Measurements from ENCODE around the gene PRRT1B. TPM values are rescaled to one million over a fixed set of nuclear protein-coding genes. Genes with fewer than 3 reads are reported as not detected.

PRRT1B gene
- total RNA-seq (2022; extraction: Qiagen RNA extraction), result 0.26 to 0.44 TPM (median 0.30 TPM) in 5 replicates

DNA sequence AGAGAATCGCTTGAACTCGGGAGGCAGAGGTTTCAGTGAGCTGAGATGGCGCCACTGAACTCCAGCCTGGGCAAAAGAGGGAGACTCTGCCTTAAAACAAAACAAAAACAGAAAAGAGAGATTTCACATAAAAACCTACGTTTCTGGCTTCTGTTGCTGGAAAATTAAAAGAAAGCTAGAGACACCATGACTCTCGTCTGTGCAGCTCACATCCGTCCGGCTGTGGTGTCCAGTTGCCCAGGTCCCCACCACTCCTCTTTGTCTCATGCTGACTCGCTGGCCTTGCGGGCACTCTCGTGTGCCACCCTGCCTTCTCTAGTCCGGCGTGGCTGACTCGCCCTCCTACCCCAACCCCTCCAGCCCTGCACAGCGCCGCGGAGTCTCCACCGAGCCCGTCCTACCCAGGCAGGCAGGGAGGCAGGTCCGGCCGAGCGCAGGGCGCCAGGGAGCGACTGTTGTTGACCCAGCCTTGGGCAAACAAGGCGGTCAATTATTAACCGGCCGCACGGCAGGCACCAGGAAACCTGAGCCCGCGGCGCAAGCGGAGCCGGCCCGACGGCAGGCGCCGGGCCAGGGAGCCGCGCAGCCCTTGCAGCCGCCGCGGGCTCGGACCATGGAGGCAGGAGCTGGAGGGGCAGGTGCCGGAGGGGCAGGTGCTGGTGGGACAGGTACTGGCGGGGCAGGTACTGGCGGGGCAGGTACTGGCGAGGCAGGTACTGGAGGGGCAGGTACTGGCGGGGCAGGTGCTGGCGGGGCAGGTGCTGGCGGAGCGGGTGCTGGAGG, at the start of gene PRRT1B:
PRRT1B (plus strand) TSS at position 521 of the 783 bp plus-strand sequence; CDS start at position 614, 93 bp downstream.

DNA sequence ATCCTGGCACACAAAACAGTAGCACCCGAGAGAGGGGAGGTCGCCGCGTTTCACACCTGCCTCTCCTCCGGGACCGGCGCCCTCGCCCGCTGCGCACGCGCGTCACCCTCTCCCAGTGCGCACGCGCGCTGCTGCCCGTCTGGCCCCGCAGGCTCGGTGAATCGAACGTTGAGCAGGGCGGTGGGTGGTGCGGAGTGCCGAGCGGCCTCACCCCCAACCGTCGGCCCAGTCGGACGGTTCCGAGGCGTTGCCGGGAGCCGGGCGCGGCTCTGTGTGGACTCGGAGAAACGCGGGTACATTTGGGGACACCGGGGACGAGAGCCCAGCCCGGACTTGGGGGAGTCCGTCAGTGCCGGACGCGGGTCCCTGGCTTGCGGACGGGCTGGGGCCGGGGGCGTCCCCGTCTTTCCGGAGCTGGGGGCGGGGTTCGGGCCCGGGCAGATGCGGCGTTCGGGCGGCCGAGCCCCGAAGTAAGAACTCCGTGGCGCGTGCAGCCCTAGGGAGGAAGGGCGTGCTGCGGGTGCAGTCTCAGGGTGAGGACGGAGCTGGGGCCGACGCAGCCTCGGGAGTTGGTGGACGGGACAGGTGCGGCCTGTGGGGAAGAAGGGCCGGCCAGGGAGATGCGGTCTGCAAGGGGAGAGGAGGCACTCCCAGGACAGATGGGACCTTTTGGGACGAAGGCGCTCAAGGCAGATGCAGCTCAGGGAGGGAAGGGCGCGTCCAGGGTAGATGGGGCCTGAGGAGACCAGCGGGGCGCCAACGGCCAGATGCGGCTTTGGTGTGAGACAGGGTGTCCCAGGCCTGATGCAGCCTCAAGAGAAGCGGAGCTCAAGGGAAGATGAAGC, 42.3 kb upstream of the PRRT1B start, which contains the start of gene POMT1:
POMT1 (plus strand) TSS at position 138 of the 845 bp plus-strand sequence. CDS start 1,301 bp downstream, outside the sequence.

DNA sequence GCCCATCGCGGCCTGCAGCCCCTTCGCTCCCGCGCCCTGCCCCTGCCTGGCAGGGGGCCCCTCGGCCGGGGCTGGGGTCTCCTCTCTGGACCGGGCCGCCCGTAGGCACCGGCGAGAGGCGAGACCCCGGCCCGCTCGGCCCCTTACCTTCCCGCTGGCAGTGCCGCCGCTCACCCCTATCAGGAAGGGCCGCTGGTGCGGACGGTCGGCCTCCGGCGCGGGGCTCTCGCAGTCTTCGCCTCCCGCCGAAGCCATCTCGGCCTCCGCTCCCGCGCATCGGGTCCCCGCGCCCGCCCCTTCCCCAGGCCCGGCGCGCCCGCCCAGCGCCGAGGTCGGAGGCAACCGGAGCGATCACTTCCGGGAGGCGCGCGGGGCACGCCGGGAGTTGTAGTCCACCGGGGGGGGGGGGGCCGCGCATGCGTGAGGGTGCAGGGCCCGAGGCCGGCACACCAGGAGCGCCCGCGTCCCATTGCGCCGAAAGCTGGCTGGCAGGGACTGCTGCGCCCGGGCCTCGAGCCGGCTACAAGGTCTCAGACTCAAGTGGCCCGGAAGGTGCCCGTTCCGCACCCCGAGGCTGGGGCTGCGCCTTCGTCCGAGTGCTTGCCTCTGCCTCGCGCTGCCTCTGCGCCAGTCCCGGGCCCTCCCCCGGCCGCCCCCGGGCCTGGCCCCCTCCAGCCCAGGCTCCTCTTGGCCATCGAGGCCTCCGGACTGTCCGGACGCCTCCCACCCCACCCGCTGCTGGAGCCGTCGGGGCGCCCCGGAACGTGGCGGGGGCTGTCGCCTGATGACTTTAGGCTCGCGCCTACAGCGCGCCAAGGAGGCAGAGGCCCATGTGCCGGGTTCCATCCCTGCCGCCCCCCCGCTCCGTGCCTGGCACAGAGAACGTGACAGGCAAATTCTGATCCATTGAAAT, 14.1 kb upstream of the PRRT1B start, which contains the start of gene UCK1:
UCK1 (minus strand) TSS at position 344 of the 913 bp plus-strand sequence; CDS start at position 255, 89 bp downstream.

Other genes with a start within 250 kb of the PRRT1B start
- 55.4 to 68.8 TPM (median 63.0 TPM) in 5 replicates for gene PRRC2B, start 151.4 kb upstream of the PRRT1B start, total RNA-seq (2022; extraction: Qiagen RNA extraction)
- 16.2 to 17.4 TPM (median 16.3 TPM) in 5 replicates for gene POMT1, start 42.6 kb upstream of the PRRT1B start, total RNA-seq (2022; extraction: Qiagen RNA extraction)
- gene UCK1, start 14.3 kb upstream of the PRRT1B start, total RNA-seq (2022; extraction: Qiagen RNA extraction), result 20.2 to 22.5 TPM (median 21.2 TPM) in 5 replicates
- gene RAPGEF1, start 194.6 kb downstream of the PRRT1B start, total RNA-seq (2022; extraction: Qiagen RNA extraction), result 39.7 to 46.4 TPM (median 44.8 TPM) in 5 replicates

All from A549 treated with AZD2906 at 1 μM for 4 hours (cell line).